ENCODE measurements around the gene IL1A.

GRCh38 chr2:112805542-112805941, 21.2 kb upstream of the IL1A start:
- TF ChIP-seq CTCF (IDR thresholded peaks at IDR 0.05; ENCODE audit: poor library complexity) (no peak), EZH2 (IDR thresholded peaks at IDR 0.05; ENCODE audit: borderline replicate concordance) (no peak), EZH2phosphoT487 (IDR thresholded peaks at IDR 0.05; ENCODE audit: low read depth, severe bottlenecking, unreplicated experiment) (no peak)
